HEK293 (cell line): ENCODE data around the gene GCH1.

ENCODE experiments used
- CTCF ChIA-PET: fragments of 350-600 bp; formaldehyde crosslinking; extraction: SDS; loops from one replicate; lab custom pipeline; 2021; ENCODE audit warnings: antibody characterized with exemption; lab: Yijun Ruan, JAX
- POLR2A ChIA-PET: fragments of 300-600 bp; formaldehyde crosslinking; extraction: SDS; loops from one replicate; lab custom pipeline; 2020; ENCODE audit warnings: antibody characterized with exemption, inconsistent platforms; lab: Yijun Ruan, JAX
- H3K27ac ChIP-seq: fragments of 200-500 bp; sonication (Bioruptor generic); 2 replicates; pipeline ENCODE4 v1.5.1; 2014; ENCODE audit warnings: low read depth, low read length, control low read depth, inconsistent platforms; ENCODE audit errors: extremely low read depth
- H3K36me3 ChIP-seq, 2 experiments: fragments of 200-500 bp in 1 of 2; sonication (Bioruptor generic) in 1 of 2; 1 replicate in 1 of 2; 2 replicates in 1 of 2; pipeline ENCODE4 v1.5.1; 2014 to 2017; ENCODE audit warnings: inconsistent platforms in 2 of 2, low read length in 2 of 2; ENCODE audit not compliant: control insufficient read depth in 2 of 2, insufficient read depth in 1 of 2
- H3K4me1 ChIP-seq: fragments of 200-500 bp; sonication (Bioruptor generic); 2 replicates; pipeline ENCODE4 v1.5.1; 2014; ENCODE audit warnings: mild to moderate bottlenecking, low read length, inconsistent platforms; ENCODE audit not compliant: control insufficient read depth, insufficient read depth
- H3K4me3 ChIP-seq: 2 replicates; pipeline ENCODE4 v1.5.1; 2011; ENCODE audit warnings: low read depth, mild to moderate bottlenecking, control low read depth, low read length, moderate library complexity
- H3K9me3 ChIP-seq: fragments of 200-500 bp; sonication (Bioruptor generic); 2 replicates; pipeline ENCODE4 v1.5.1; 2014; ENCODE audit warnings: low read depth, low read length, inconsistent platforms; ENCODE audit not compliant: control insufficient read depth, insufficient read depth
- BCL11B ChIP-seq: fragments of 450-650 bp; formaldehyde crosslinking; IDR thresholded peaks from 2 replicates; pipeline ENCODE4 v1.5.1; 2016; ENCODE audit warnings: low read depth, missing biosample characterization, missing genetic modification characterization
- KLF1 ChIP-seq: fragments of 450-650 bp; formaldehyde crosslinking; IDR thresholded peaks from 2 replicates; pipeline ENCODE4 v1.5.1; 2016; ENCODE audit warnings: missing biosample characterization, missing genetic modification characterization
- KLF9 ChIP-seq: fragments of 450-650 bp; formaldehyde crosslinking; IDR thresholded peaks from 2 replicates; pipeline ENCODE4 v1.5.1; 2016; ENCODE audit warnings: missing biosample characterization, missing genetic modification characterization, low read depth
- PRDM4 ChIP-seq: fragments of 450-650 bp; formaldehyde crosslinking; IDR thresholded peaks from 2 replicates; pipeline ENCODE4 v1.5.1; 2017; ENCODE audit warnings: missing biosample characterization, missing genetic modification characterization
- YY2 ChIP-seq: fragments of 450-650 bp; formaldehyde crosslinking; IDR thresholded peaks from 2 replicates; pipeline ENCODE4 v1.5.1; 2016; ENCODE audit warnings: missing biosample characterization, missing genetic modification characterization
- ZBTB6 ChIP-seq: fragments of 450-650 bp; formaldehyde crosslinking; IDR thresholded peaks from 2 replicates; pipeline ENCODE4 v1.5.1; 2017; ENCODE audit warnings: missing biosample characterization, missing genetic modification characterization
- ZFHX2 ChIP-seq: fragments of 450-650 bp; formaldehyde crosslinking; conservative IDR thresholded peaks from 2 replicates; pipeline ENCODE4 v1.5.1; 2016; ENCODE audit warnings: missing biosample characterization, missing genetic modification characterization
- ZFP69B ChIP-seq: fragments of 450-650 bp; formaldehyde crosslinking; IDR thresholded peaks from 2 replicates; pipeline ENCODE4 v1.5.1; 2016; ENCODE audit warnings: missing biosample characterization, missing genetic modification characterization
- ZNF184 ChIP-seq: fragments of 450-650 bp; IDR thresholded peaks from 2 replicates; pipeline ENCODE4 v1.5.1; 2018; ENCODE audit warnings: missing biosample characterization, mild to moderate bottlenecking, missing genetic modification characterization
- ZNF19 ChIP-seq: fragments of 450-650 bp; formaldehyde crosslinking; IDR thresholded peaks from 2 replicates; pipeline ENCODE4; 2016; ENCODE audit warnings: missing biosample characterization, missing genetic modification characterization, low read depth
- ZNF2 ChIP-seq: fragments of 450-650 bp; formaldehyde crosslinking; IDR thresholded peaks from 2 replicates; pipeline ENCODE4 v1.5.1; 2016; ENCODE audit warnings: missing biosample characterization, missing genetic modification characterization
- ZNF221 ChIP-seq: fragments of 450-650 bp; formaldehyde crosslinking; IDR thresholded peaks from 2 replicates; pipeline ENCODE4 v1.5.1; 2017; ENCODE audit warnings: missing biosample characterization, missing genetic modification characterization, borderline replicate concordance
- ZNF223 ChIP-seq: fragments of 450-650 bp; formaldehyde crosslinking; IDR thresholded peaks from 2 replicates; pipeline ENCODE4 v1.5.1; 2016; ENCODE audit warnings: missing biosample characterization, missing genetic modification characterization
- ZNF280D ChIP-seq: fragments of 450-650 bp; formaldehyde crosslinking; IDR thresholded peaks from 2 replicates; pipeline ENCODE4 v1.5.1; 2016; ENCODE audit warnings: missing biosample characterization, missing genetic modification characterization
- ZNF324 ChIP-seq: fragments of 450-650 bp; formaldehyde crosslinking; IDR thresholded peaks from 2 replicates; pipeline ENCODE4 v1.5.1; 2016; ENCODE audit warnings: missing biosample characterization, missing genetic modification characterization
- ZNF354C ChIP-seq: fragments of 450-650 bp; formaldehyde crosslinking; IDR thresholded peaks from 2 replicates; pipeline ENCODE4 v1.5.1; 2016; ENCODE audit warnings: missing biosample characterization, missing genetic modification characterization, low read depth, borderline replicate concordance
- ZNF394 ChIP-seq: fragments of 450-650 bp; formaldehyde crosslinking; IDR thresholded peaks from 2 replicates; pipeline ENCODE4 v1.5.1; 2016; ENCODE audit warnings: missing biosample characterization, missing genetic modification characterization, mild to moderate bottlenecking, moderate library complexity, borderline replicate concordance
- ZNF501 ChIP-seq: fragments of 450-650 bp; formaldehyde crosslinking; IDR thresholded peaks from 2 replicates; pipeline ENCODE4 v1.5.1; 2016; ENCODE audit warnings: missing biosample characterization, missing genetic modification characterization
- ZNF518A ChIP-seq: fragments of 450-650 bp; formaldehyde crosslinking; conservative IDR thresholded peaks from 2 replicates; pipeline ENCODE4 v1.5.1; 2016; ENCODE audit warnings: low read depth, missing biosample characterization, missing genetic modification characterization
- ZNF549 ChIP-seq: fragments of 450-650 bp; IDR thresholded peaks from 2 replicates; pipeline ENCODE4 v1.5.1; 2018; ENCODE audit warnings: missing biosample characterization, missing genetic modification characterization, mild to moderate bottlenecking, inconsistent platforms, moderate library complexity
- ZNF843 ChIP-seq: fragments of 450-650 bp; formaldehyde crosslinking; IDR thresholded peaks from 2 replicates; pipeline ENCODE4 v1.5.1; 2016; ENCODE audit warnings: missing biosample characterization, missing genetic modification characterization

Gene GCH1

GRCh38 chr14:54837508-54838149, 65.0 kb downstream of the GCH1 start (continued):
- TF ChIP-seq PRDM4 (tag by site-specific recombination) (no peak), ZNF518A (no peak), ZNF549 (no peak), YY2 (no peak), ZNF221 (tag by site-specific recombination) (no peak), KLF9 (no peak), ZBTB6 (tag by site-specific recombination) (no peak)
- TF ChIP-seq, all 188 proteins: peak for 0

- Histone ChIP-seq H3K36me3 (peaks cover 0 to 9% of the 10 kb centered on the region in 2 experiments; a peak in 1 of 3 replicates), H3K4me1 (no peaks in the 10 kb centered on the region), H3K4me3 (no peak overlapping the region), H3K27ac (no peak overlapping the region), H3K9me3 (no peaks in the 10 kb centered on the region)
- TF ChIP-seq KLF1 (no peak), ZNF394 (tag by site-specific recombination) (no peak), BCL11B (no peak), ZNF19 (tag by site-specific recombination) (no peak)
- POLR2A ChIA-PET: no interaction called here
- CTCF ChIA-PET: interaction anchor here (0.5 kb wide), 1 partner anchor 270 kb away, joined by 3 read pairs; no protein-coding TSS in a partner anchor
Measured at GRCh38 chr14:54836231-54836630, 66.4 kb downstream of the GCH1 start.

GRCh38 chr14:54834727-54835126, 67.9 kb downstream of the GCH1 start:
- POLR2A ChIA-PET: no interaction called here
- CTCF ChIA-PET: no interaction called here
- Histone ChIP-seq H3K4me3 (no peak overlapping the region), H3K4me1 (no peaks in the 10 kb centered on the region), H3K27ac (no peak overlapping the region), H3K36me3 (no peaks in the 10 kb centered on the region), H3K9me3 (no peaks in the 10 kb centered on the region)
- TF ChIP-seq ZNF2 (tag by site-specific recombination) (no peak), KLF9 (no peak), ZFHX2 (tag by site-specific recombination) (no peak), ZNF324 (tag by site-specific recombination) (no peak), ZFP69B (no peak), ZNF184 (tag by site-specific recombination) (no peak), ZNF501 (tag by site-specific recombination) (no peak), ZNF354C (tag by site-specific recombination) (no peak), ZNF223 (no peak), ZNF280D (tag by site-specific recombination) (no peak), ZNF843 (tag by site-specific recombination) (no peak)
